Epithelial cell of proximal tubule (primary cell): Measurements from ENCODE around the gene ZNF324. TPM values are rescaled to one million over a fixed set of nuclear protein-coding genes. Genes with fewer than 3 reads are reported as not detected.

Experiments
- DNase-seq: peaks from one replicate; pipeline ENCODE4 v3.0.0-alpha.2; 2011; ENCODE audit warnings: low read depth
- H3K4me3 ChIP-seq: 2 replicates; pipeline ENCODE4 v1.5.1; 2011; ENCODE audit warnings: low read depth, mild to moderate bottlenecking, low read length
- CTCF ChIP-seq: conservative IDR thresholded peaks from 2 replicates; pipeline ENCODE4 v1.5.1; 2012; ENCODE audit warnings: low read depth, mild to moderate bottlenecking, low read length
- total RNA-seq: library from RNA; depleted of rRNA; stranded (reverse); fragments of >200 nt; gene quantifications from 2 replicates; pipeline ENCODE4 v1.2.3, GENCODE V29; 2015

Gene ZNF324
- total RNA-seq, 1 donor from 2014 or later: 7.2 TPM

- peak overlapping the region; percentile 88 for H3K4me3 ChIP-seq
- no peak for DNase-seq
- no peak for TF ChIP-seq CTCF
Measured at GRCh38 chr19:58474997-58475713, 8.3 kb downstream of the ZNF324 start.

- no peak for TF ChIP-seq CTCF
Measured at GRCh38 chr19:58475714-58476497, 9.0 kb downstream of the ZNF324 start, which contains the start of gene ZNF446. ZNF446 (plus strand) TSS chr19:58476352; CDS start chr19:58477219, 867 bp downstream.

DNA sequence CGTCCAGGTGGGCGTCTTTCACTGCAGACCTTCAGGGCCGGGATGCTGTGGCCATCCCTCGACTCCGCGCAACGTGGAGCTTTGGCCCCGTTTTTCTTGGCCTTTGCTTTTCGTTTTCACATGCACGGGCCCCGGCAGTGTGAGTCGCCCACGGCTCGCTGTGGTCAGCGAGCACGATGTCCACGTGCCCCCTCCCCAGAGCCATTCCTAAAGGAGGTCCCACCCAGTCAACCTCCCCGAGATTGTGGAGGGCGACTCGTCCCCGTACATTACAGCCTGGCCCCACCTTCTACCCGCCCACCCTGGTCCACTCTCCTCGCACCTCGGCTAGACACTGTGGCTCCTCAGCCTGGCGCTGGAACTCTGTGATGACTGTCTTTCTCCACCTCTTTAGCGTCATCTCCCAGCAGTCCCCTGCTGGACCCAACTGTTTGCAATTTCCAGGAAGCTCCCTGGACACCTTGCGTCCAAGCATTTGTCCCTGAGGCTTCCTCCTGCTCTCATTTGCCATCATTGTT, 9.7 kb downstream of the ZNF324 start:
- peak overlapping the region; percentile 88 for H3K4me3 ChIP-seq
- no peak for TF ChIP-seq CTCF
- DNase-seq: no peak

More at GRCh38 chr19:58475714-58476497, 9.0 kb downstream of the ZNF324 start, which contains the start of gene ZNF446:
- DNase-seq: peak; percentile 73
- H3K4me3 ChIP-seq: peak within 1 kb of the TSS; percentile 88

GRCh38 chr19:58477130-58477529, 10.2 kb downstream of the ZNF324 start:
- no peak for TF ChIP-seq CTCF
- DNase-seq: no peak
- peak overlapping the region; percentile 88 for H3K4me3 ChIP-seq

GRCh38 chr19:58477871-58478270, 11.0 kb downstream of the ZNF324 start:
- DNase-seq: no peak
- H3K4me3 ChIP-seq: no peak overlapping the region
- TF ChIP-seq CTCF: no peak

DNA sequence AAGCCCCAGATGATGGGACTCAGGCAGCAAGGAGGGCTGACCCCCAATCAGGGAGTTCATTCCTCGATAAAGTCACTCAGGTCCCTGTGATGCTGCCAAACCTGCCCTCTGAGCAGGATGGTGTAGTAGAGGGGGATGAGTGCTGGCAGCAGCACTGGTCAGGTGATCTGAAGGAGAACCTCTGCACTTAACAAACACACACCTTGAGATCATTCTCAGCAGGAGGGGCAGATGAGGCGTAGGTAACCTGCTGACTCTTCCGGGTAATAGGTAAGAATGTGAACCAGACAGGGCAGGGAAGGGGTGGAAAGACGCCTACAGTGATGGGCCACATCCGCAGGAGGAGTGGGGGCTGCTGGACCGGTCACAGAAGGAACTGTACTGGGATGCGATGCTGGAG, 12.4 kb downstream of the ZNF324 start:
- no peak for DNase-seq
- TF ChIP-seq CTCF: no peak
- H3K4me3 ChIP-seq: no peak overlapping the region
